Measurements from ENCODE around the gene DNAJC22. TPM values are rescaled to one million over a fixed set of nuclear protein-coding genes. Genes with fewer than 3 reads are reported as not detected.
A peak's percentile ranks its signal among the peaks of the same experiment; 100 is the strongest.

The DNAJC22 gene
- total RNA-seq, 1 experiment from 2014 or later, result 1.4 TPM

DNA sequence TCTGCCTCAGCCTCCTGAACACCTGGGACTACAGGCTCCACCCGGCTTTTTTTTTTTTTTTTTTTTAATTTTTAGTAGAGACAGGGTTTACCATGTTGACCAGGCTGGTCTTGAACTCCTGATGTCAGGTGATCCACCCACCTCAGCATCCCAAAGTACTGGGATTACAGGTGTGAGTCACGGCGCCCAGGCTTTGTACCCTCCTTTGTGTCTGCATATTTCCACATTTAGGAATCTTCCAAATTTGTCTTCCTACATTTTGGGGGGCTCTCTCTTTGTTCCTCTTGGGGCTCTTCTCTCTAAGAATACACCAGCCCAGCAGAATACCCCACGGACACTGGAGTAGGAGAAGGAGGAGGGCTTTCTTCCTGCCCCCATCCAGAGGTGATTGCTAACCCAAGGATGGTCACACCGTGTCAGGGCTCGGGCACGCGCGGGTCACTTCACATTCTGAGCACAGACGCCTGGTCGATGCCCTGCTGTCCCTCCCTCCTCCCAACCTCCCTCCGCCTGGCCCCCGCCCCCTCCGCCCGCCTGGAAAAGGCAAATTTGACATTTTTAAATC, 2.1 kb upstream of the DNAJC22 start:
- DNase-seq (ENCODE audit: low read depth), result no peak

DNA sequence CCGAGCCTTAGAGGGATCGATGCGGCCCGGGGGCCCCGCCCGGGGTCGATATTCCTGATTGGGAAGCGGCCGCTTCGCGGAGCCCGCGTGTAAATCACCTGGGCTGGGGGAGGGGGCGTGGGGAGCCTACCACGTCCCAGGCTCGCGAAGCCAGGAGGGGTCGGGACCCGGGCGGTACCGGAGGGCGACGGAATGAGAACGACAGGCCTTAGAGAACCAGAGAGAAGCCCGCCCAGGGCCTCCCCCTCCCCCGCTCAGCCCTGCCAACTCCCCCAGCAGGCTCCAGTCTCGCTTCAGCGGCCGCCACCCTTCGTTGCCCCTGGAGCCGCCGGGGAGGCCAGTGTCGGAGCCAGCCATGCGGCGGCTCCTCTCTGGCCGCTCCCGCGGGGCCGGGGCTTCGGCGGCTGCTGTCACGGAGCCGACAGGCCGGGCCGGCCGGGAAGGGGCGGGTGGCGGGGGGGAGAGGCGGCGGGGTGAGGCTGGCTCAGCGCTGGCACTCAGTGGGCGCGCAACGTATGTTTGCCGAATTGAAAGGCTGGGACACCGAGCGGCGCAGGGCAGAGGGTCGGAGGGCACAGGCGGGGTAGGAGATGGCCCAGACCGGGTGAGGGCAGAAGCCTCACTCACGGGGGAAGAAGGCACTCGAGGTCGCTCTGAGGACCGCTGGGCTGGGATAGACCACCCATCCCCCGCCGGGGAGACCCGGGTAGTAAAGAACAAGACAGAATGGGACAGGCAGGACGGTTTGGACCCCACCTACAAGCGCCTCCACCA, 1.4 kb upstream of the DNAJC22 start:
- DNase-seq (ENCODE audit: low read depth), result no peak

DNA sequence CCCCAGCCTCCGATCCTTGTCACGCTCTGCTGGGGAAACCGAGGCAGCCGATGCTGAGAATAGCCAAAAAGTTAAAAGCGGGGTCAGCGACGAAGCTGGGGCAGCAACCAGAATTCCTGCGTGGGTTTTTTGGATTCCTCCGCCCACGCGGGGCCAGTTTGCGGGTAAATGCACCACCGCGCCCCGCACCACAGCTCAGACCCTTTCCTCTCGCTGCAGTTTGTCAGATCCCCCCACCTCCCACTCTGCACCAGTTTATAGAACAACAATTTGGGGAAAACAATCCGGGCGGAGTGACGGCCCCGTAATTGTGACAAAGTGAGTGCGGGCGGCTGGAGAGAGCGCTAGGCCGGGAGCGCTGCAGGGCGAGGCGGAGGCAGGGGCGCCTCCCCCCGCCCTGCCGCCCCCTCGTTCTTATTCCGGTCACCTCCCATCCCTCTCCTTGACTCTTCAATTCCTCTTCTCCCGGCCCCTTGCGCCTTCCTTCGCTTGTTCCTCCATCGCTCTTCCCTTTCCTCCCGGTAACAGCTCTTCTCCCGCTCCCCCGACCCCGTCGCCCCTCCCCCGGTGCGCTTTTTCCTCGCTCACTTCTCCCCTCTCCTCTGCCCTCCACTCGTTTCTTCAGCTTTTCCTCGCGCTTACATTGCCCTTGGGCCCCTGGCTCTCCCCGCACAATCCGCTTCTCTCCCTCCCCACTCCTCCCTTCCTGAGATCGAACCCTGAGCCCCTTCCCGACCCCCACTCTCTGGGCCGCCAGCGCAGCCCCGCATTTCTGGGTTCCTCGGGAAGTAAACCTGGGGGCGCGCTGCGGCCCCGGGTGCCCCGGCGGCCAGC, 646 bp upstream of the DNAJC22 start:
- no peak for DNase-seq (ENCODE audit: low read depth)

DNA sequence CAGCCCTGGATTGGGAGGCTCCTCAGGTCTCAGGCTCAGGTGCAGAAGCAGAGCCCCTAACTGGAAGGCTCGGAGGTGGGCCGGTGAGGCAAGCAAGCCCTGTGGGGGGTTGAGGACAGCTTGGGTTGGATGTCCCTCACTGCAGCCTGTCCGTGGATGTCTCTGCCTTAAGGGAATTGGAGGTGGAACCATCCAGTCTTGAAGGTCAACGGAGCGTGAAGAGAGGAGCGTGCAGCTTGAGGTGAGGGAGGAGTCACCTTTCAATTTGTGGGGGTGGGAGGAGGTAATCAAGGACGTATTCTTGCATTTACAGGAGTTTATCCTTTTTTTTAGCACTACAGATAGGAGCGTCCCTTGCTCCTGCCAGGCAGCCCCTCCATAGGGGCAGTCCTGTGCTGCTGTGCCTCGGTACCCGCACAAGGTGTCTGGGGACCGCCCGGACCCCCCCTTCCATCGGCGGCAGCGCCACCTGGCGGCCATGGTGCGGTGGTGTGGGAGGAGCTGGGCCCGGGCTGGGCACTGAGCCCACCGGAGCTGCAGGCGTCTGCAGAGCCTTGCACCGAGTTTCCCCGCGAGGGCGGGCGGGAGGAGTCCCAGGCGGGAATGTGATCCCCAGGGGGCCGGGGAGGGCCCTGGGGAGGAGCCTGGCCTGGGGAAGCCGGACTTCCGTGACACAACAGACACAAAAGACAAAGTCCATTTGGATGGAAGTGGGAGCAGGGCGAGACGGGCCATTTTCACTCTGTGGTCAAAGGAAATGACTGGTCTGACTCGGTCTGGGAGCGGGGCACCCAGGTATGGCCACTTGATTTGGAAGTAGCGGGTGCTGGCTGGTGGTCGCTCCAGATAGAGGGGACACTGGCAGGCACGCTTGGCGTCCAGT, 864 bp downstream of the DNAJC22 start:
- peak; percentile 70 for DNase-seq (ENCODE audit: low read depth)

DNA sequence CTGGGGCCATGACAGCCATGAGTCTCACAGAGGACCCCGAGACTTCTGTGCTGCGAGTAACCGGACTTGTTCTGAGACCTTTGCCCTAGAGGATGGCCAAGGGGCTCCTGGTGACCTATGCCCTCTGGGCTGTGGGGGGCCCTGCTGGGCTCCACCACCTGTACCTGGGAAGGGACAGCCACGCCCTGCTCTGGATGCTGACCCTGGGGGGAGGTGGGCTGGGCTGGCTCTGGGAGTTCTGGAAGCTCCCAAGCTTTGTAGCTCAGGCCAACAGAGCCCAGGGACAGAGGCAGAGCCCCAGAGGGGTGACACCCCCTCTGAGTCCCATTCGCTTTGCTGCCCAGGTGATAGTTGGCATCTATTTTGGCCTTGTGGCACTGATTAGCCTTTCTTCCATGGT, 2.1 kb downstream of the DNAJC22 start:
- DNase-seq (ENCODE audit: low read depth), result no peak

DNA sequence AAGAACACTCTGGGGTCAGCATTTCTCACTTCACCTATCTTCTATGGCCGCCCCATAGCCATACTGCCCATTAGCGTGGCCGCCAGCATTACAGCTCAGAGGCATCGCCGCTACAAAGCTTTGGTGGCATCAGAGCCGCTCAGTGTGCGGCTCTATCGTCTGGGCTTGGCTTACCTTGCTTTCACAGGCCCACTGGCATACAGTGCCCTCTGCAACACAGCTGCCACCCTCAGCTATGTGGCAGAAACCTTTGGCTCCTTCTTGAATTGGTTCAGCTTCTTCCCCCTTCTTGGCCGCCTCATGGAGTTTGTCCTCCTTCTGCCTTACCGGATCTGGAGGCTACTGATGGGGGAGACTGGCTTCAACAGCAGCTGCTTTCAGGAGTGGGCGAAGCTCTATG, 2.6 kb downstream of the DNAJC22 start:
- no peak for DNase-seq (ENCODE audit: low read depth)

DNA sequence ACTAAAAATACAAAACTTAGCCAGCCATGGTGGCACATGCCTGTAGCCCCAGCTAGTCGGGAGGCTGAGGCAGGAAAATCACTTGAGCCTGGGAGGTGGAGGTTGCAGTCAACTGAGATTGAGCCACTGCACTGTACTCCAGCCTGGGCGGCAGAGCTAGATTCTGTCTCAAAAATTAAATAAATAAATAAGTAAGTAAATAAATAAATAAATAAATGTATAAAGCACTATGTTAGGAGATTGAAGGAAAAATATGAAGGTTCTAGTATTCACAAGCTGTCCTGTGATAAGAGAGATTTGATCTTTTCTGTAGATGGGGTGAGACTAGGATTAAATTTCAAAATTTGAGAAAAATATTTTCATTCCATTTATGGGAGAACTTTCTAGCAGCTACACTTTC, 5.7 kb downstream of the DNAJC22 start:
- DNase-seq (ENCODE audit: low read depth), result no peak

DNA sequence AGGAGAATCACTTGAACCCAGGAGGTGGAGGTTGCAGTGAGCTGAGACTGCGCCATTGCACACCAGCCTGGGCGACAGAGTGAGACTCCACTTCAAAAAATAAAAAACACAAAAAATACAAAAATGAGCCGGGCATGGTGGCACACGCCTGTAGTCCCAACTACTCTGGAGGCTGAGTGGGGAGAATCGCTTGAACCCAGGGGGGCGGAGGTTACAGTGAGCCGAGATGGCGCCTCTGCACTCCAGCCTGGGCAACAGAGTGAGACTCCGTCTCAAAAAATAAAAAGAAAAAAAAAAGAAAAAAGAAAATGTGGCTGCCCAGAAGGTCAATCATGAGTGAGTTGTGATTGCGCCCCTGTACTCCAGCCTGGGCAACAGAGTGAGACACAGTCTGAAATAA, 9.2 kb downstream of the DNAJC22 start:
- DNase-seq (ENCODE audit: low read depth), result no peak

DNA sequence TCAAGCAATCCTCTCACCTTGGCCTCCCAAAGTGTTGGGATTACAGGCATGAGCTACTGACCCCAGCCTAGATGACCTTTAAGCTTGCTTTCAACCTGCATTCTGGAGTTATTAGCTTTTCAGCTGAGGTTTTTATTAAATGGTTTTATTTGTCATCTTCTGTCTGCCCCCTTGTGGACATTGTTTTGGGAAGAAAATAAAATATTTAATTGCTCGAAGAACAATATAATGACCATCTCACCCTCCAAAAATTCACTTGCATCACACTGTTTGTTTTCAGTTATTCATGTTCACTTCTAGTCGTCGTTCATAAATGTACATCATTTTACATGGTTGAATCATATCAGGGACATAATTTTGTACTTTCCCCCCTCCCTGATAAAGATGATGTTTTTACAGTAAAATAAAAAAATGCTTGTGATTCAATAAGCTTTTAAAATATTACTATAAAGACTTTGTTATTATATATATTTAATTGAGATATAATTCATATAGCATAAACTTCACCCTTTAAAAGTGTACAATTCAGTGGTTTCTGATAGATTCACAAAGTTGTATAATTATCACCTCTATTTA, 10.5 kb downstream of the DNAJC22 start:
- DNase-seq (ENCODE audit: low read depth), result peak; percentile 66

DNA sequence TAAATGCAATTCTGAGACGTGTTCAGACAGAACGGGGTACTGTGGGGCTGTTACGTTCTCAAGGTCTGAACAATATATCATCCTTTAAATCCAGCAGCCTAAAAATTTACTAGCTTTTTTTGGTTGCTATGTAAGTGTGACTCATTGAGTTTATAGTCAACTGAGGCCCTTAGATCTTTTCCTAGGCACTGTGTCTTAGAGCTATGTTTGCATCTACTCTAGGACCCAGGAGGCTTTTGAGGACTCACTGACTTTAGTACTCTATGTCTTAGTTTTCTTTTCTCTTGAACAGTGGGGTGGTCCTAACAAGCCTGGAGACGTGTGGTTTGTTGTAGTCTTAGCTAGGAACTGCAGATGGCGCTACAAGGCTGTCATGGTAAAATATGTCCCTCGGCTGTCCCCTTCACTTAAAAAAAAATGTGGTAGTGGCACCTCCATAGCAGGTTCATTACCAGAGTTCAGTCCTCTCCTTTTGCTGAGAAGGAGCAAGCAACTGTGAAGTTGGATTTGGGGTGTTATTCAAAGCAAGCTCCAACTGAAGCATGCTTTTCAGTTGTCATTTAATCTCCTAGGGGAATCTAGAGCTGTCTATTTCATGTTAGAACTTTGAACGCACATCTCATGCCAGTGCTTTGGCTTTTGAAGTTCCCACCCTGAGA, 11.9 kb downstream of the DNAJC22 start:
- peak; percentile 69 for DNase-seq (ENCODE audit: low read depth)

DNA sequence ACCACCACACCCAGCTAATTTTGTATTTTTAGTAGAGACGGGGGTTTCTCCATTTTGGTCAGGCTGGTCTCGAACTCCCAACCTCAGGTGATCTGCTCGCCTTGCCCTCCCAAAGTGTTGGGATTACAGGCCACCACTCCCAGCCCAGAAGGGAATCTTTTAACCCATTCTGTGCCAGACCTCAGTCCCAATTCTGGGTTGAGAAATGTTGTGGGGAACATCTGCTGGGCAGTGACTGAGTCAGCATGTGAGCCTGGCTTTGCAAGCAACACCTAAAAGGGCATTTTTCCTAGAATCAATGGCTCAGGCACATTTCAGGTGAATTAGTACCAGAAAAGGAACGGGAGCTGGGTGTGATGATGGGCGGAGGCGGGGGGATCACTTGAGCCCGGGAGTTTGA, 13.0 kb downstream of the DNAJC22 start:
- no peak for DNase-seq (ENCODE audit: low read depth)

DNA sequence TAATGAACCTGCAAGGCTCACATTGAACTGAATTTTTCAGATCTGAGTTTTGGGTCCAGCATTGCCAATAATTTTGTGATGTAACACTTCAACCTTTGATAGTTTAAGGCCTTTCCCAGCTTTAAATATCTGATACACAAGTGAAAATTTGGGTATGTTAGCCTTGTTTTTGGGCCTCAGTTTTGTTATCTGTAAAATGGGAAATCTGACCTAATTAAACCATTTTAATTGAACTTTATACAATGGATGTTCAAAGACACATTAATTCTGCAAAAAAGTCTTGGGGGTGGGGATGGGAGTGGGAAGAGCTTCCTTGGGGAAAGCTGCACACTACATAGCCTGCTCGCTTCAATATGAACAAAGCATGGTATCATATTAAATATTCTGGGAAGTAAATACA, 15.4 kb downstream of the DNAJC22 start:
- no peak for DNase-seq (ENCODE audit: low read depth)

DNA sequence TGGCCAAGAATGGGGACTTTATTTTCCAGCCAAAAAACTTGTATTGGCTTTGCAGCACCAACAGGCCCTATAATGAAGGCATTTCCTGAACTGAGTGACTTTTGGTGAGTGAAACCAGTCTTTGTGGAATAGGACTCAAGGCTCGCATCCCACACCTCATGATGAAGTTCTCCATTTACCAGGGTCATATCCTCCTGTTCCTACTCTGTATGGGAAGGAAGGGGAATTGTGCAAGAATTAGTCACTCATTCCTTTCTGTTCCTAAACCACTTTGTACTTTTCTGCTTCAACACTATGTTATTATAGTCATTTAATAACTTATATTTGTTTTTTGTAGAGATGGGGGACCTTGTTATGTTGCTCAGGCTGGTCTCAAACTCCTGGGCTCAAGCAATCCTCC, 18.3 kb downstream of the DNAJC22 start:
- DNase-seq (ENCODE audit: low read depth), result peak; percentile 87

DNA sequence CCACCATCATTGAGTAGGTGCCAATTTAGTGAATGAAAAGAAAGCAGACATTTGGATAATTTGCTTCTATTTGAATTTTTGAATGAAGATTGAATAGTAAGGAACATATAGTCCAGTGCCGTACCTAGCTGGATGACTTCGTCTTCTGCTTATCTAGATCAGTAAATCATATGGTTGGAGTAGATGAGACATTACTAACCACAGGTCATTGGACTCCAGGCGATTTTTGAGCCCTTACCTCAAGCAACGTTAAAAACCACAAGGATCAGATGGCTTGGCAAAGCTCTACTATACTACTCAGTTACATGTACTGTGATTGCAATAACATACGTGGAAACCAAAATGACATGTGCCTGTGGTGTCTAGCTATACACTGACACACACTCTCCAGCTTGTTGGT, 18.9 kb downstream of the DNAJC22 start:
- DNase-seq (ENCODE audit: low read depth), result peak; percentile 76

DNA sequence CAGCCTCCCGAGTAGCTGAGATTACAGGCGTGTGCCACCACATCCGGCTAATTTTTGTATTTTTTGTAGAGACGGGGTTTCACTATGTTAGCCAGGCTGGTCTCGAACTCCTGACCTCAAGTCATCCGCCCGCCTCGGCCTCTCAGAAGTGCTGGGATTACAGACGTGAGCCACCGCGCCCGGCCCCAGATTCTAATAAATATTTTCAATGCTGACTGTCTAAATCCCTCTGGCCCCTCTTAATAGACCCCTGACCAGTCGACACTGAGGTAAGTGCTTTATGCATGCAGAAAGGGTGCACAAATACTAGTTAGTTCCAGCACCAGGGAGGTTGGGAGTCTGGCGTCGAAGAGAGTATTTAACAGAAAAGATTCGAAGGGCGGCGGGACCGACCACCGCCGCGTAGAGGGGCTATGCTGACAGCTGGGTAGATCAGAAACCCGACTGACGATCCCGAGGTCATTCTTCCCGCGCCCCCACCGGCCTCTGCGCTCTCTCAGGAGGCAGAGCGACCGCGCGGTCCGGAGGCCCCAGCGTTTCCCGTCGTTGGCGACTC, 19.5 kb downstream of the DNAJC22 start:
- DNase-seq (ENCODE audit: low read depth), result no peak

DNA sequence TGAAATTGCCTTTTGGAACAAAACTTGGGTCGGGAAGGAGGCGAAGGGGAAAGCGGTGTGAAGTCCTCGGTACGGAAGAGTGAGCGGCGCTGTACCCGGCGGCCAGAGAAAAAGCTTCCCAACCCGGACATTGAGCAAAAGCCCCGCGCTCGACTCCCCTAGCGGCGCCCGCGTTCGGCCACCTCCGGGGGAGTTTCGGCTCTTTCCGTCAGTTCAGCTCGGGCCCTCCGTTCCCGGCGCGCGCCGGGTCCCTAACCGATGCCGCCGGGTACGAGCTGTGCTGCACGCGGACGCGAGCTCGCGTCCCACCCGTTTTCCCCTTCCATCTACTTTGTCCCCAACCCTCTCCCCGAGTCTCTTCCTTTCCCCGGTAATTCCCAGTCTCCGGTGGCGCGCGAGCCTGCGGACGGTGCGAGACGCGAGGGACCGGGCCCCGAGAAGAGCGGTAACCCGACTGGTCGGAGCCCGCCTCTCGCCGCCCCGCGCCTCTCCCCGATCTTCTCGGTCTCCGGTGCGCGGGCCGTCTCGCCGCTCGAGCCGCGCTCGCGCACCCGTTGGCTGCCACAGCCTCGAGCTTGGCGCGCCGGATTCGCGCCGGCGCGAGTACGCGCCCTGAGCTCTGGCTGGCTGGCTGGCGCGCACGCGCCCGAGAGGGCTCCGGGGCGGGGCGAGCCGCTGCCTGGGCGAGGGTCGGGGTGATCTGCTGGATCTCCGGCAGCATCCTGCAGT, 20.1 kb downstream of the DNAJC22 start:
- DNase-seq (ENCODE audit: low read depth), result peak; percentile 94

DNA sequence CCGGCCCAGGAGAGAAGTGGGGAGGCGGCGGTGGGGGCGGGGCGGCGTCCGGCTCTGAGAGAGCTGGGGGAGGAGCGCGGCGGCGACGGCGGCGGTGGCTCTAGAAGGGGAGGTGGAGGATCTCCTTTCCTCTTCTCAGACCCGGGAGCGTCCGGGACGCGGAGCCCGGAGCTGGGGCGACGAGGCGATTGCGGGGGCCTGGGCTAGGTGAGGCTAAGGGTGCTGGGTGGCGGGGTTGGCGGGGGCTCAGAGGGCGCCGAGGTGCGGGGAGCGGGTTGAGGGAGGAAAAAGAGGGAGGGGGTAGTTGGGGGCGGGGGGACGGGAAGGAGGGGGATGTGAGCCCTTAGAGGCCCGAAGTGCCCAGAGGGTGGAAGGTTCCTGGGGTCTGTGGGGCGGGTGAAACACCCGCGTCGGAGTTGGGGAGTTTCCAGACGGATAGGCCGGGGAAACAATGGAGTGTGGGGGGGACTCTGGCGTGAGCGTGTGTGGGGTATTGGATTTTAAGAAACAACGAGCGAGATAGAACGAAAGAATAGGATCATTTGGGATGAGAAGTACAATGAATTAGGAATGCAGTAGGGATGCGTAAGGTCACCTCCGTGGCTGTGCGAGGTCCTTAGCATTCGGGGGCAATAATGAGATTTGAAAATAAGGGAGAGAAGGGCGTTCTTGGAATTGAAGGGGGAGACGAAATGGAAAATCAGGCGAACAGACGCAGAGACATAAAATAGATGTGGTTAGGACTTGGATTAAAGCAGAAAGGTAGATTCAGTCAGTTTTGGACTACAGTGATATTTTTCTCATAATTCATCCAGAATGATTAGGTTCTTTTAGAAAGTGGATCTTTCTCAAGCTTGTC, 20.9 kb downstream of the DNAJC22 start, which contains the start of gene SPATS2:
TSS of gene SPATS2 (plus strand) at position 82 of the 859 bp plus-strand sequence. CDS start 93,551 bp downstream, outside the sequence.
- DNase-seq (ENCODE audit: low read depth), result no peak

DNA sequence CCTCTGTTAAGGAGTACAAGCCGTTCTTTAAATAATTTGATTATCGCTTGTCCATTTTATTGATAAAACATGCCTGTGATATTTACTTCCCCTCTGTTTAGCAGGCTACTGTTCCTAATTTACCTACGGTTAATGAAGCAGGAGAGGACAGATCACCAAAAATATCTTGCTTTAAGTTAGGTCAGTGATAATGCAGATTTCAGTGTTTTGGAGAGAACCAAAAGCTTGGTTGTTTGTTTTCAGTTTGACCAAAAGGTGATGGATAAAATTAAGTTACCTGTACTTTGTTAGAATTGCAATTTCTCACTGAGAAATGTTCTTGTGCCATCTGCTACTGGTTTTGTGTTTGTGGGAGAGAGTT, 21.5 kb downstream of the DNAJC22 start:
- DNase-seq (ENCODE audit: low read depth), result no peak

All from LHCN-M2 (cell line).